Dermis microvascular lymphatic vessel endothelial cell (primary cell): Measurements from ENCODE around the gene CEP131. TPM values are rescaled to one million over a fixed set of nuclear protein-coding genes. Genes with fewer than 3 reads are reported as not detected.

Source experiments
- DNase-seq, 2 donors: peaks; one replicate each; pipeline versions ENCODE4 v3.0.0 to v3.0.0-alpha.2; 2010; ENCODE audit warnings: low read depth in 2 of 2
- total RNA-seq: library from RNA; depleted of rRNA; stranded (reverse); fragments of >200 nt; gene quantifications from 2 replicates; pipeline ENCODE4 v1.2.1, GENCODE V29; 2014

Gene CEP131
- total RNA-seq, 1 donor from 2014 or later, result 8.1 TPM

DNA sequence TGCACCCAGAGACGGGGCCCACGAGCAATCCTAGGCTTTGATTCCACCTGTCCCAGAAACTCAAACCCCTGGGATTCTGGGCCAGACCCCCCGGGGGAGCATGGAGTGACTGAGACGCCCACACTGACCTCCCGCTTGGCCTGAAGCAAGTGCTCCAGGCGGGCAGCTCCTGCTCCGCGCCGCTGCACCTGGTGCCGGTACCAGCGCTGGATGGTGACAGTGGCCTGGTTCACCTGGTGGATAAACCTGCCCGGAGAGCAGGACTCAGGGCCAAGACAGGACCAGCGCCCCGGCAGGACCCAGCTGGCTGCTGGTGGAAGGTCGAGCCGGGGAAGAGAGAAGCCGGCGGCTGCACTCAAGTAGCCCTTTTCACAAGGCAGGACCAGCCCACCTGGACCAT lies 22.6 kb downstream of the CEP131 start:
- no peak for DNase-seq

DNA sequence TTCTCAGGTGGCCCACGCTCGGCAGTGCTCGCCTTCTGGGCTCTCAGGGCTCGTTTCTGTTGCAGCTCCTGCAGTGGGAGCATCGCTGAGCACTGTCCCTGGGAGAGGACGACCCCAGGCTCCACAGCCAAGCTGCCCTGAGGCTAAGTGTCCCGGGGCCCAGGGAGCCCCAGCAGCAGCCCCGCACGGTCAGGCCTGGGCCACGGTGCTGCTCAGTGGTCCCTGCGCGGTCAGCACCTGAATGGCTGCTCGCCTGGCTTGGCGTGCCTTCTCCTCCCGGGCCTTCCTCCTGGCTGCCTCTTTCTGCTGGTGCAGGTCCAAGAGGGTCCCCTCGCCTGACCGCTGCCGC lies 23.3 kb downstream of the CEP131 start:
- no peak for DNase-seq

DNA sequence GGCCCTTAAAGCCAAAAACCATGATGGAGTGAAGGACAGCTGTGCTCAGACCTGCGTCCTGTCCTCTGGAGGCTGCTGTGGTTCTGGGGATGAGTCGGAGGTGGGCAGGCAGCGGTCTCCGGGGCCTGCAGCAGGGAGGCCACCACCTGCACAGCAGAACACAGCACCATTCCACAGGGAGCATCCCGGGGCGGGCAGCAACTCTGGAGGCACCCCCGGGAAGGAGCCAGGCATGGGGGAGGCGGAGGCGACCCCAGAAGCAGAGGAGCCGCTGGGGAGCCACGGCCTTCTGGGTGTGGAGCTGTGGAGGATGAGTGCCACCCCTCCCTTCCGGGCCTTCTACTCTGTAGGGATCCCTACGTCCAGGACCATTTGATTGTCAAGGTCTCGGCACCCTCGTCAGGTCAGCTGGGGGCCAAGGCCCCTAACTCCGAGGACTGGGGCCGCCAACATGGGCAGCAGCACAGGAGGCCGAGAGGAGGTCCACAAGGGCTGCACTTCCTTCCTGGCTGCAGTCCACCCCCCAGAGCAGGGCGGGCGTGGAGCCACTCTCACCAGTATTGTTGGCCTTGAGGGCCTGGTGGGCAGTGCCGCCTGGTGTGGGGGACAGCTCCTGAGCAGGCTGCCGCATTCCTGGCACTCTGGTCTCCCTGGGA lies 23.8 kb downstream of the CEP131 start:
- no peak for DNase-seq

DNA sequence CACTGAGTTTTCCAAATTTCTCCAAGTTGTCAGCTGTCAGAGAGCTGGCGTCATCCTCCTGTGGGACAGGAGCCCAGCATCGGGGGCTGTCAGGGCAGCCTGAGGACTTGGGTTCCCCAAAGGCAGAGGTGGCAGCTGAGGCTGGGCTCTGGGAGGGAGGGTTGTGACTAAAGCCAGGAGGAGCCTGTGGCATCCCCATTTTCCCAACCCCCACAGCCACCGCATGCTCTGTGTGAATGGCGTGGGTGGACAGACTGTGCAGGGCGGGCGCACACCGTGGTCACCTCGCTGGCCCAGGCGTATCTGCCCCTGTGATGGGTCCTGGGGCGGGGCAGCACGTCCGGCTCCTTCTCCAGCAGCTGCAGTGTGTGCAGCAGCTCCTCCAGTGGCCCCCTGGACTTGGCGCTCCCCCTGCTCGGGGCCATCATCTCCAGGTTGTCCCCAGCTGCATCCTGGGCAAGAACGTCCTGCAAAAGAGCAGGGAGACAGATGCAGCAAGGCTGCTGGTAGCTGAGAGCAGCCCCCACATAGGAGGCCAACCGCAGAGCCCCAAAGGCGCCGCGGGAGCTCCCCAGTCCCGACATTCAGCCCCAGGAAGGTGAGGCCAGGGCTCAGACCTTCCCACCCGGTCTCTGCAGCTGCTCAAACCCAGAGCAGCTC lies 24.8 kb downstream of the CEP131 start:
- DNase-seq, result no peak

DNA sequence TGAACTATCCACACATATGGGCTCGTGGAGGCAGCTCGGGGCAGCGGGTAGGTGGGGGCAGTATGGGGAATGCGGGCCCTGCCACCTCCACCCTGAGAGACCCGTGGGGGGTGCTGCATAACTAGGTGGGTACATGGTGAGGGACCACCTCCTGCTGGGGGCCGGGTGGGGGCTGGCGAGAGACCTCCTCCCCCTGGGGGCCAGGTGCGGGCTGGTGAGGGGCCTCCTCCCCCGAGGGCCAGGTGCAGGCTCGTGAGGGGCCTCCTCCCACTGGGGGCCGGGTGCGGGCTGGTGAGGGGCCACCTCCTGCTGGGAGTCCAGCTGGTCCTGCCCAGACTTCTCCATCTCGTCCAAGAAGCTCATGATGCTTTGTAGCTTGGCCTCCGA lies 25.4 kb downstream of the CEP131 start:
- DNase-seq, result no peak

DNA sequence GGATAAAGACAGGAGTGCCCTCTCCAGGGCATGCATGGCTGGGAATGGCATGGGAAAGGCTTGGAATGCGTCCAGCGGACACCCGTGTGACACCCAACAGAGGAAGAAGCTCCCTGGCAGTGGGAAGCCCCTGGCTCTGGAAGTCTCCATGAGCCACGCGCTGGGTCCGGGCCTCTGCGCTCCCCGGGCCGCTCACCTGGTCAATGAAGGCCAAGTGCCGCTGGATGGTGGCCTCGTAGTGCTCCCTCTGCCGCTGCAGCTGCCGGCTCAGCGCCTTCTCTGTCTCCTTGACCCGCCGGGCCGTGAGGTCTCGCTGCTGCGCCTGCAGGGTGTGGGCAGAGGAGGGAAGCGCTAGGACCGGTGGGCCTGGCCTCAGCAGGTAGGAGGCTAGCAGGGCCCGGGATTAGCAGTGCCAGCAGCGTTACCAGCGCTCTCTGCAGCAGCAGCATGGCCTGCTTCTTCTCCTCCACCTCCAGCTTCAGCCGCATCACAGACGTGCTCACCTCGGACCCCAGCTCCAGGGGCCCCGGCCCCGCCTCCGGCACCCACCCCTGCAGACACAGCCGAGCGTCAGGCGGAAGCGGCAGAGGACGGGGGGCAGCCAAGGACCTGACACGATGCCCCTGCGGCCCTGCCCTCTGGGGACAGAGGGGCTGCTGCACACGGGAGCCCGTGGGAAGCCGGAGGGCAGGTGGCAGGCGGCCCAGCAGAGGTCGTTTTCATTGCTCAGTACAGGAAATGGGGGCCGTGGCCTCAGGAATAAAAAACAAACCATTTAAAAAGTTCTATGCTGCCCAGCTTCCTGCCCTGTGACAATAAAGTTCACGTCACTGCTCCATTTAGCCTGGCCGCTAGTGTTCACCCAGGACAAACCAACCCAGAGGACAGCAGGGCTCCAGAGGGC lies 26.0 kb downstream of the CEP131 start:
- peak; percentile 79 to 80 for DNase-seq

DNA sequence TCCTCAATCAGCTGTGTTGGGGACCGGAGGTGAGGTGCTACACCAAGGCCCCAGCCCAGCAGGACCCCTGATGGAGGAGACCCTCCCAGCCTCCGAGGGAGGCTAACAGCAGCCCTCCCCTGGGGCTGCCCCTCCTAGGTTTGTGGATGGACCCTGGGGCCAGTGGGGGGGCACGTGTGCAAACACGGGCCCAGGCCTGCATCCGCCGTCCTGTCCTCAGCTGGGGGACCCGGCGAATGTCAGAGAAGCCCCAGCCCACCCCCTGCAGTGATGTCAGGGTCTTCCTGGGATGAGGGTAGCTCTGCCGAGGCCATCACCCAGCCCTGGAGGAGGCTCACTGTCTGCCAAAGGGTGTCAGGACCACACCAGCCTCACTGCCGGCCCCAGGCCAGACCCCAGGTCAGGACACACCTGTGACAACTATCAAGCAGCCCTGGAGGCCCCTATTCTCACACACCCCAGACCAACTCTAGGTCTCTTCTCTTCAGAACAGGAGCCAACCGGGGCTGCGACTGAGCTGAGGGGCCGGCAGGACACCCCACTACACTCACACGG lies 26.7 kb downstream of the CEP131 start:
- no peak for DNase-seq

DNA sequence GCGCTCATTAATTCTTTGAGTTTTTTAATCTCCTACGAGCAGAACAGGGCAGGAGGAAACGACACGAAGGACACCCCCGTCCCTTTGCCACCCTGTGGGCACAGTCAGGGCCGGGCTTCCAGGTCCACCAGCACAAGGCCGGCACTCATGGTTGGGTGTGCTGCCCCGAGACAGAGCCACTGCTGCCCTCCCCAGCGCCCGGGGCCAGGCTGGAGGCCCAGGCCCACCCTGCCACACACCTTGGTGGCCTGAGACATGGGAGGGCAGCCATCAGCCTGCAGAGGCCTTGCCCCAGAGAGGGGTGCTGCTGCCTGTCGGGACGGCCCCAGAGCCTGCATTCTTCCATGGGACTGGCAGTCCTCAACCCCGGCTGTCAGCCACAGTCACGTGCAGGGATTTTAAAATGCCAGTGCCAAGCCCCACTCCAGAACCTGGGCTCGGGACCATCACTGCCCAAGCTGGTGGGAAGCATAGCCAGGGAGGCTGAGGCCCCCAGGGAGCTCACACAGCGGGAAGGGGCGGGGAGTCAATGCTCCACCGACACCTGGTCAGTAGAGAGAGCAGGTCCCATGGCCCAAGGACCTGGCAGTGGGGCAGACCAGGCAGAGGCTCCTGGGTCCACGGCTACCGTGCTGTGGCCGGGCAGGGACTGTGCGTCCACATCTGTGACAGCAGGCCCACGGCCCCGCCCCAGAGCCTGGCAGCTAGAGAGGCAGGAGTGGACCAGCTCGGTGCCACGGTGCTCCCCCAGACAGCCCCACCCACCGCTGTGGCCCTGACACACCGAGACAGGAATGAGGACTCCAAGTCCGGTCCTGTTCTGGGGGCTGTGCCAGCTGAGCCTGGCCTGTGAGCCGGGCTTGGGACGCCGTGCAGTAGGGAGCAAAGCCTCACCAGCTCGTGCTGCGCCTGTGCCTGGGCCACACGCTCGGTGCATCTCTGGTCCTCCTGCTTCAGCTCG lies 27.5 kb downstream of the CEP131 start:
- DNase-seq, result no peak

DNA sequence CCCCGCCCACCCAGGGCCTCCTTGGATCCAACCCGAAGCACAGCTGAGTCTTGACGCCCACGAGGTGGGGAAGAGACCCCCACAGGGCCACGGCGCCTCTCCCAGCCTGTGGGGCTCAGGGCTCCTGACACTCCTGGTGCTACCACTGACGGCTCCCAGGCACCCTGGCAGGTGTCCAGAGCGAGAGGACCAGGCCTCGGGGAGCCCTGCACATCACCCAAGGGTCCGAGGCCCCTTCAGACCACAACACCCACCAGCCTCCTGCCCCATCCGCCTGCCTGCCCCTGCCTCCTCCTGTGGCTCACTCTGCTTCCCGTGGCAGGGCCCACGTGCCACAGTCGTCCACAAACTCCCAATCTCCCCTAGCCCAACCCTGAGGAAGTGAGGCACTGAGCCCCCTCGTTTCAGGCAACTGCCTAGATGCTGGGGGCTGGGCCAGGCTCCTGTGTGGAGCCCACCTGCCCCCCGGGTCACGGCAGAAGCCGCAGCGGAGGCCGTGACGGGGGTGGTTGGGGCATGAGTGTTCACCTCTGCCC lies 28.5 kb downstream of the CEP131 start:
- no peak for DNase-seq

DNA sequence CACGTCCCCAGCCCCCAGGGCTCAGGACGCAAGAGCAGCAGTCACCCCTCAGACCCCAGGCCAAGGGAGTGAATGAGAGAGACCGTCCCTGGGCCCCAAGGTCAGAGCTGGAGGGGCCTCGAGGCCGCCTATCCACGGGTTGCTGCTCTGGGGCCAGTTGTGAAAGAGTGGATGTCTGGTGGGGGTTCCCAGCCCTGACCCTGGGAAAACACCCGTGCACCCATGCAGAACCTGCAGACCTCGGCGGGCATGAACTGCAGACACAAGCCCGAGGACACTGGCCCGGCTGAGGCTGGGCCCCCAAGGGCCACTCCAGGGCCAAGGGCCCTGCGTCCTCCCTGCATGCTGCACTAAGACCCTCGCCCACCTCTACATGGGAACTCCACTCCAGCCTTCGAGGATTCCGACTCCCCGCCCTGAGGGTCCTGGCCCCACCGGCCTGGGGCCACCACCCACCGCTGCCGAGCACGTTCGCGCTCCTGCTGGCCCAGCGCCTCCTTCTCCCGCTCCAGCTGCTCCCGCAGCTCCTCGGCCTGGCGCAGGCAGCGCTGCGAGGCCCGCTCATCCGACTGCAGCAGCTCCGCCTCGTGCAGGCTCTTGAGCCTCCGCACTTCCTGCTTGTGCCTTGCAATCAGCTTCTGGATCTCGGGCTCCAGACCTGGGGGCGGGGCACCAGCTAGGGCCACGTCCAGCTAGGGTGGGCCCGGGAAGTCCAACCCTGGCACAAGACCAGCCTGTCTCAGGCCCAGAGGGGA lies 29.1 kb downstream of the CEP131 start:
- no peak for DNase-seq

DNA sequence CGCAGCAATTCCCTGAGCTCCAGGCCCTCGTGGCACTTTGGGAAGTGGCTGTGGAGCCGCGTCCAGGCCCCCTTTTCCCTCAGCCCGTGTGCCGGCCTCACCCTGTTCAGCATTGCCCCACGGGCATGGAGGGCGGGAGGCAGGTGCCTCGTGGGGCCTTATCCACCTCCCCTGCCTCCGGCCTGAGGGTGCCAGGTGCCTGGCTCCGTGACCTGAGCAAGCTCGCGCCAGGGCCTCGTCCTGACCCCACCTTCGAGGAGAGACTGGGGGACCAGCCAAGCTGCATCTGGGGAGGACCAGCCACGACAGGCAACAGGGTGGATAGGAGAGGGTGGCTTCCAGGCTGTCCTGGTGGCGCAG lies 29.7 kb downstream of the CEP131 start:
- no peak for DNase-seq

DNA sequence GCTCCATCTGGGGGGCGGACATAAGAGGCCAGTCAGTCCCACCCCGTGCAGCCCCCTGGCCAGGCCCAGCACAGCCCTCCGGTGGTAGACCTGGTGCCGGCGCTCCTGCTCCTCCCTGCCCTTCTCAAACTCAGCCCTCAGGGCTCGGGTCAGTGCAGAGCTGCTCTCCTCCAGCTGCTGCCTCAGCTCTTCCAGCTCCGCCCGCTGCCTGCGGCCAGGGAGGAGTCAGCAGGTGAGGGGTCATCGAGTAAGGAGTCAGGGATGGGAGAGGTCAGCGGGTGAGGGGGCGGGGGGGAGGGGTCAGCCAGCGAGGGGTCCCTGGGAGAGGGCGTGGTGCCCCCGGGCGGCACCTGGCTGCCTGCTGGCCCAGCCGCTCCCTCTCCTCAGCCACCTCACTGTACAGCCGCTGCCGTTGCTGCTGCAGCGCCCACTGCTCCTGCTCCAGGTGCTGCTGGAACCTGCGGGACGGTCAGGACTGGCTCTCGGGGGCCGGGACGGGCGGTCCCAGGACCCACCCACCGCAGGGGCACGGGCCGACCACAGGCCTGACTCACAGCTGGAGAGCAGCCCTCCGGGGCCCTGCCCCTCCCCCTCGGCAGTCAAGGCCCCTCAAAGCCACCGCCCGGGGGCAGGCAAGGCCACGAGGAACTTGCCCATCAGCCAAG lies 30.2 kb downstream of the CEP131 start:
- DNase-seq, result no peak

DNA sequence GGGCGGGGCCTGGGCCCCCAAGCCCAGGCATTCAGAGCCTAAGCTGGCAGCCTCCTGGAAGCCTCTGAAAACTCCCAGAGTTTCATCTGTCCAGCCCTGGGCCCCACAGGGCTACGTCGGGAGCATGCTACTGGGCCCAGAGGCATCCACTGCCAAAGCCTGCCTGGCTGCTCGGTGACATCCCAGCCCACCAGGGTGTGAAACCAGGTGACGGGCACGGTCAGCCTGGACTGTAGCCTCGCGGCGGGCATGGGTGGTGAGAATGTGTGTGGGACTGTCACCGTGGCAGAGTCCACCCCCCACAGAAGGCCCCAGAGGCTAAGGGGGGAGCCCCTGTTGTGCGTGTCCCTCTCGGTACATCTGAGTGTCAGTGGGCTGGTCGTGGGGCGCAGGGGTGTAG lies 31.1 kb downstream of the CEP131 start:
- DNase-seq, result no peak

DNA sequence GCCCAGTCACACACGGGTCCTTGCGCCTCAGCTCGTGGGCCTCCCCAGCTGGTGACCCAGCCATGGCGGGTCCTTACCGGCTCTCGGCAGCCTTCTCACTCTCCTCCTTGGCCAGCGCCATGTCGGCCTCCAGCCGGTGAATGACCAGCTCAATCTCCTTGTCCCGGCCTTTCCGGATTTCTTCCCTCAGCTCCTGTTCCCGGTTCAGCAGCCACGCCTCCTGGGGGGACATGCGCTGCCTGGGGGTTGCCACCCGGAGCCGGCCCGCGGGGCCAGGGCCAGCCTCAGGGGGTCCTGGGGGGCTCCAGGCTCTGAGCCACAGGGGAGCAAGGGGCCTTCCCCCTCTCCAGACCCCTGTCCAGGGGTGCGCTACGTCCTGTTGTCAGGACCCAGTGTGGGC lies 31.6 kb downstream of the CEP131 start:
- no peak for DNase-seq

DNA sequence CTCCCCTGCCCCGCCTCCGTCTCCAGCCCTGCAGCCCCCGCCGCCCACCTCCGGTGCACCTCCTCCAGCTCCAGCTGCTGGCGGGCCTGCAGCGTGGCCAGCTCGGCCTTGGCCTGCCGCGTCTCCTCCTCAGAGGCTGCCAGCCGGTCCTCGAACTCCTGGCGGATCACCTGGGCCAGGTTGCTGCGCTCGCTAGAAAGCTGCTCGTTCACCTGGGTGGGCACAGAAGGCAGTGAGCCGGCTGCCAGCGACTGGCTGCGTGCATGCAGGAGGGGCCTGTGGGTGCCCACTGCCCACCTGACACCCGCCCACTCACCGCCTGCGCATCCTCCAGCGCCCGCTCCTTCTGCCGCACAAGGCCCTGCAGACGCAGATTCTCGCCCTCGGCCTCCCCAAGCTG lies 32.2 kb downstream of the CEP131 start:
- no peak for DNase-seq

DNA sequence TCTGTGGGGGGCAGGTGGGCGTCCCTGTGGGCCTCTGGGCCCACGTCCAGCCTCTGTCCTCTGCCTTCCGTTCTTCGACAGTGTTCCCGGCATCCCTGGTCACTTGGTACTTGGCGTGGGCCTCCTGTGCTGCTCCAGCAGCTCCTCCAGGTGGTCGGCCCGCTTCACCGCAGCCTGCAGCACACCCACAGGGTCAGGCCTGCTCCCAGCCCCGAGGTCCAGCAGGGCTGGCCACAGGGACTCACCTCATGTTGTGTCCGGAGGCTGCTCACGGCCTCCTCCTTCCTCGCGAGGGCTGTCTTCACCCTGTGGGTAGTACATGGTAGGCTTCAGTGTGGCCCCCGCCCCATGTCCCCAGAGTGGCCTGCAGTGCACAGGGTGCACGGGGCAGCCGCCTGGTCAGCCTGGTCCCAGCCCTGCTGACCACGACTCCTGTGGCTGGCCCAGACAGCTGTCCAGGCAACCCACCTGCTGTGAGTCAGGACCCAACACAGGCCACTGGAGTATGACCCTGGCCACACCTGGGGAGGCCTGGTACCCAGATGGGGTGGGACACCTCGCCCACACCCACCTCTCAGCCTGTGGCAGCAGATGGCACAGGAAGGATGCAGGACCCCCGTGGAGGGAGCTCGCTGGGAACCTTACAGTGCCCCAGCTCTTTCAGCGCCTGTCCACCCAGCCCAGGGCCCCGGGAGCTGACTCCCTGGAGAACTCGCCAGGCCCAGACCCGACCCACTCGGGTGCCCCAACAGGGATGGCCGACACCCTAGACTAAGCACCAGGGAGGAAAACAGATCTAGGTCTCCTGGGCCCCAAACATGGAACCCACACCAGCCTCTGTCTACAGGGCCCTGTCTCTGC lies 32.9 kb downstream of the CEP131 start:
- peak in 1 of 2 donors; percentile 43 for DNase-seq

DNA sequence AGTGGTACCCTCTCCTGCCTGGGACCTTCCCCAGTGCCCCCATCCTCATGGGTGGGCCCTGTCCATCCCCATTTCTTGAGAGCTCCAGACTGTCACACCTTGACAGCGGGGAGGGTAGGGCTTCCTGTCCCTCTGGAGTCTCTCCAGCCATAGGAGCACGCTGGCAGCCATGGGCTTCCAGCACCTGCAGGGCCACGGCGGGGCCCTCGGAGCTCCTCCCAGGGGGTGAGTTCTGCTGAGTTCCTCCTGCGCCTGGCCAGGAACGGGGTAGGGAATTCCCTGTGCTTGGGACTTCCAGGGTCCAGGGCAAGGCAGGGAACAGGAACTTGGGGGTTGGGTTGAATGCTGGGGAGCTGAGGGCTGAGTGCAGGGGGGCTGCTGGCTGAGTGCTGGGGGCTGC lies 33.7 kb downstream of the CEP131 start:
- DNase-seq, result no peak

DNA sequence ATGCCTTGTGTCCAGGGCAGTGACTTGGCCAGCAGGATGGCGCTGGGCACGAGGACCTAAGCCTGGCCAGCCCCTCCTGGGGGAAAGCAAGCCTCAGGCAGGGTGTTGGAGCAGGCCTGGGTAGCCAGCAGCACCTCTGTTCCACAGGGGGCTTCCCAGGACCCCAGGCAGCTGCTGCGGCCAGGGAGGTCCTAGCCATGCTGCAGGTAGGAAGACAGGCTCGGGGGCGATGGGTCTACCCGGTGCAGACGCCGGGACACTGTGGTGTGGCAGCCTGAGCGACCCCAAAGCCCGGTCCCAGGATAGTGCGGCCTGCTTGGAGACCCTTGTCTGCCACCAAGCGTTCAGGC lies 34.3 kb downstream of the CEP131 start:
- no peak for DNase-seq
